SK-N-SH treated with all-trans-retinoic acid at 6 μM for 48 hours (cell line): Measurements from ENCODE around the gene SREBF1.

Experiments
- ATAC-seq: fragments of 200-7000 bp; cut with Tn5 transposase; 3 replicates; pipeline ENCODE4 v1.9.1; 2020; ENCODE audit warnings: mild to moderate bottlenecking, moderate library complexity
- ARNTL ChIP-seq: fragments of 450-650 bp; formaldehyde crosslinking; IDR thresholded peaks from 2 replicates; pipeline ENCODE4 v1.5.0; 2020; ENCODE audit warnings: low read depth, mild to moderate bottlenecking, moderate library complexity, borderline replicate concordance
- BACH2 ChIP-seq: fragments of 250-450 bp; sonication (Bioruptor Pico); IDR thresholded peaks from 2 replicates; pipeline ENCODE4 v1.9.0; 2021; ENCODE audit warnings: mild to moderate bottlenecking, borderline replicate concordance
- CSDC2 ChIP-seq: fragments of 250-450 bp; sonication (Bioruptor Pico); IDR thresholded peaks from 2 replicates; pipeline ENCODE4 v1.5.0; 2020; ENCODE audit warnings: mild to moderate bottlenecking, moderate library complexity
- ESRRG ChIP-seq: fragments of 250-450 bp; sonication (Bioruptor Pico); IDR thresholded peaks from 2 replicates; pipeline ENCODE4 v1.6.1; 2021; ENCODE audit warnings: mild to moderate bottlenecking
- GLIS3 ChIP-seq: fragments of 250-450 bp; sonication (Bioruptor Pico); IDR thresholded peaks from 2 replicates; pipeline ENCODE4 v1.5.0; 2020; ENCODE audit warnings: mild to moderate bottlenecking, moderate library complexity
- ISL1 ChIP-seq: fragments of 250-450 bp; sonication (Bioruptor Pico); IDR thresholded peaks from 2 replicates; pipeline ENCODE4 v2.1.2; 2022; ENCODE audit warnings: mild to moderate bottlenecking, moderate library complexity
- OSR1 ChIP-seq: fragments of 250-450 bp; sonication (Bioruptor Pico); IDR thresholded peaks from 2 replicates; pipeline ENCODE4 v1.8.0; 2022; ENCODE audit warnings: moderate library complexity, mild to moderate bottlenecking, inconsistent platforms
- PPARA ChIP-seq: fragments of 250-450 bp; sonication (Bioruptor Pico); IDR thresholded peaks from 2 replicates; pipeline ENCODE4 v1.5.0; 2020; ENCODE audit warnings: mild to moderate bottlenecking, borderline replicate concordance
- RARB ChIP-seq: fragments of 250-450 bp; sonication (Bioruptor Pico); IDR thresholded peaks from 2 replicates; pipeline ENCODE4 v1.8.0; 2021; ENCODE audit warnings: mild to moderate bottlenecking, moderate library complexity
- SNAI2 ChIP-seq: fragments of 250-450 bp; sonication (Bioruptor Pico); IDR thresholded peaks from 2 replicates; pipeline ENCODE4 v1.5.0; 2020; ENCODE audit warnings: mild to moderate bottlenecking, moderate library complexity
- TCF4 ChIP-seq: fragments of 250-450 bp; sonication (Bioruptor Pico); IDR thresholded peaks from 2 replicates; pipeline ENCODE4 v1.8.0; 2021; ENCODE audit warnings: mild to moderate bottlenecking, moderate library complexity, borderline replicate concordance
- TOX ChIP-seq: fragments of 250-450 bp; sonication (Bioruptor Pico); IDR thresholded peaks from 2 replicates; pipeline ENCODE4 v1.8.0; 2021; ENCODE audit warnings: mild to moderate bottlenecking, moderate library complexity, borderline replicate concordance
- ZC3H10 ChIP-seq: fragments of 250-450 bp; sonication (Bioruptor Pico); IDR thresholded peaks from 2 replicates; pipeline ENCODE4 v1.5.1; 2021; ENCODE audit warnings: mild to moderate bottlenecking, moderate library complexity
- ZFP3 ChIP-seq: fragments of 250-450 bp; sonication (Bioruptor Pico); IDR thresholded peaks from 2 replicates; pipeline ENCODE4 v1.5.0; 2020; ENCODE audit warnings: mild to moderate bottlenecking, moderate library complexity
- ZFP30 ChIP-seq: fragments of 450-650 bp; formaldehyde crosslinking; IDR thresholded peaks from 2 replicates; pipeline ENCODE4 v1.5.0; 2022; ENCODE audit warnings: mild to moderate bottlenecking, moderate library complexity
- ZNF70 ChIP-seq: fragments of 450-650 bp; formaldehyde crosslinking; IDR thresholded peaks from 2 replicates; pipeline ENCODE4 v1.5.0; 2020; ENCODE audit warnings: mild to moderate bottlenecking, moderate library complexity
- ZNF8 ChIP-seq: fragments of 450-650 bp; formaldehyde crosslinking; IDR thresholded peaks from 2 replicates; pipeline ENCODE4 v1.5.0; 2020; ENCODE audit warnings: mild to moderate bottlenecking, moderate library complexity
- TF ChIP-seq, protein P1 (sequence below): fragments of 250-450 bp; sonication (Bioruptor Pico); IDR thresholded peaks from 2 replicates; pipeline ENCODE4 v1.8.0; 2020; ENCODE audit warnings: mild to moderate bottlenecking, moderate library complexity, borderline replicate concordance
- TF ChIP-seq, protein P2 (sequence below): fragments of 250-450 bp; sonication (Bioruptor Pico); IDR thresholded peaks from 2 replicates; pipeline ENCODE4 v1.5.0; 2020; ENCODE audit warnings: mild to moderate bottlenecking, moderate library complexity
- TF ChIP-seq, protein P3 (sequence below): fragments of 250-450 bp; sonication (Bioruptor Pico); IDR thresholded peaks from 2 replicates; pipeline ENCODE4 v1.5.1; 2020; ENCODE audit warnings: low read depth, mild to moderate bottlenecking, moderate library complexity
- TF ChIP-seq, protein P4 (sequence below): fragments of 250-450 bp; sonication (Bioruptor Pico); IDR thresholded peaks from 2 replicates; pipeline ENCODE4 v1.8.0; 2021; ENCODE audit warnings: low read depth, mild to moderate bottlenecking, moderate library complexity, borderline replicate concordance
- TF ChIP-seq, protein P5 (sequence below): fragments of 250-450 bp; sonication (Bioruptor Pico); IDR thresholded peaks from 2 replicates; pipeline ENCODE4 v1.5.1; 2021; ENCODE audit warnings: mild to moderate bottlenecking, moderate library complexity

SREBF1 gene

DNA sequence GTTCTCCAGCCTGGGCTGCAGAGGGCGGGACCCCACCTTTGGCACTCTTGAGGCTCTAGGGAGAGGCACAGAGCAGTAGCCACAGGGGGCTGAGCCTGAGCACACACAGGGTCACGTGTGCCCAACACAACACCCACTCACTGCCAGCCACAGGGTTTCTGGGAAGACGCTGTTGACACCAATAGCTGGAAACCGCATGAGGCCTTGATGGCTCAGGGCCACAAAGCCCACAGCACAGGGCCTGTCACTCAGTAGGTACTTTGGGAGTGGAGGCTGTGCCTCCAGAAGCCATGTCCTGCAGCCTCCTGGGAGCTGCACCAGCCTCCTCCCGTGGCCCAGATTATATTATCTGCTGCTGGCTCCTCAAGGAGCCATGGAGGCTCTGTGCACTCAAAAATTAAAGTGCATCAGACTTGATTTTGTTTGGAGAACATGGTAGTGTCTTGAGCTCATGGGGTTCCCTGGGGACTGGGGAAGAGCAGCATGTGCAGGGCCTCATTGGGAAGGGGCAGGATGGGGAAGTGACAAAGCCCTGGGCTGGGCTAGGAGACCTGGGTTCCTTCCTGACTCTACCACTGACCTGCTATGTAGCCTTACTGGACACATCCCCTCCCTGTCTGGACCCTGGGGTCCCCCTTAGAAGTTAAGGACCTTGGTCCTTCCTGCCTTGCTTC is 12.5 kb upstream of the SREBF1 start:
- TF ChIP-seq ZNF70 (CRISPR knock-in tag) (no peak), PPARA (no peak), TOX (CRISPR knock-in tag) (no peak), ISL1 (no peak), ESRRG (CRISPR knock-in tag) (no peak), ZFP30 (CRISPR knock-in tag) (no peak), CSDC2 (CRISPR knock-in tag) (no peak), SNAI2 (no peak), ZNF8 (CRISPR knock-in tag) (no peak), GLIS3 (CRISPR knock-in tag) (no peak), BACH2 (no peak), OSR1 (CRISPR knock-in tag) (no peak), ARNTL (CRISPR knock-in tag) (no peak), RARB (CRISPR knock-in tag) (no peak), ZC3H10 (CRISPR knock-in tag) (no peak)
- TF ChIP-seq, protein P1, sequence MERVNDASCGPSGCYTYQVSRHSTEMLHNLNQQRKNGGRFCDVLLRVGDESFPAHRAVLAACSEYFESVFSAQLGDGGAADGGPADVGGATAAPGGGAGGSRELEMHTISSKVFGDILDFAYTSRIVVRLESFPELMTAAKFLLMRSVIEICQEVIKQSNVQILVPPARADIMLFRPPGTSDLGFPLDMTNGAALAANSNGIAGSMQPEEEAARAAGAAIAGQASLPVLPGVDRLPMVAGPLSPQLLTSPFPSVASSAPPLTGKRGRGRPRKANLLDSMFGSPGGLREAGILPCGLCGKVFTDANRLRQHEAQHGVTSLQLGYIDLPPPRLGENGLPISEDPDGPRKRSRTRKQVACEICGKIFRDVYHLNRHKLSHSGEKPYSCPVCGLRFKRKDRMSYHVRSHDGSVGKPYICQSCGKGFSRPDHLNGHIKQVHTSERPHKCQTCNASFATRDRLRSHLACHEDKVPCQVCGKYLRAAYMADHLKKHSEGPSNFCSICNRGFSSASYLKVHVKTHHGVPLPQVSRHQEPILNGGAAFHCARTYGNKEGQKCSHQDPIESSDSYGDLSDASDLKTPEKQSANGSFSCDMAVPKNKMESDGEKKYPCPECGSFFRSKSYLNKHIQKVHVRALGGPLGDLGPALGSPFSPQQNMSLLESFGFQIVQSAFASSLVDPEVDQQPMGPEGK (CRISPR knock-in tag) = no peak
- TF ChIP-seq, protein P2, sequence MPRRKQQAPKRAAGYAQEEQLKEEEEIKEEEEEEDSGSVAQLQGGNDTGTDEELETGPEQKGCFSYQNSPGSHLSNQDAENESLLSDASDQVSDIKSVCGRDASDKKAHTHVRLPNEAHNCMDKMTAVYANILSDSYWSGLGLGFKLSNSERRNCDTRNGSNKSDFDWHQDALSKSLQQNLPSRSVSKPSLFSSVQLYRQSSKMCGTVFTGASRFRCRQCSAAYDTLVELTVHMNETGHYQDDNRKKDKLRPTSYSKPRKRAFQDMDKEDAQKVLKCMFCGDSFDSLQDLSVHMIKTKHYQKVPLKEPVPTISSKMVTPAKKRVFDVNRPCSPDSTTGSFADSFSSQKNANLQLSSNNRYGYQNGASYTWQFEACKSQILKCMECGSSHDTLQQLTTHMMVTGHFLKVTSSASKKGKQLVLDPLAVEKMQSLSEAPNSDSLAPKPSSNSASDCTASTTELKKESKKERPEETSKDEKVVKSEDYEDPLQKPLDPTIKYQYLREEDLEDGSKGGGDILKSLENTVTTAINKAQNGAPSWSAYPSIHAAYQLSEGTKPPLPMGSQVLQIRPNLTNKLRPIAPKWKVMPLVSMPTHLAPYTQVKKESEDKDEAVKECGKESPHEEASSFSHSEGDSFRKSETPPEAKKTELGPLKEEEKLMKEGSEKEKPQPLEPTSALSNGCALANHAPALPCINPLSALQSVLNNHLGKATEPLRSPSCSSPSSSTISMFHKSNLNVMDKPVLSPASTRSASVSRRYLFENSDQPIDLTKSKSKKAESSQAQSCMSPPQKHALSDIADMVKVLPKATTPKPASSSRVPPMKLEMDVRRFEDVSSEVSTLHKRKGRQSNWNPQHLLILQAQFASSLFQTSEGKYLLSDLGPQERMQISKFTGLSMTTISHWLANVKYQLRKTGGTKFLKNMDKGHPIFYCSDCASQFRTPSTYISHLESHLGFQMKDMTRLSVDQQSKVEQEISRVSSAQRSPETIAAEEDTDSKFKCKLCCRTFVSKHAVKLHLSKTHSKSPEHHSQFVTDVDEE = no peak
- TF ChIP-seq, protein P3, sequence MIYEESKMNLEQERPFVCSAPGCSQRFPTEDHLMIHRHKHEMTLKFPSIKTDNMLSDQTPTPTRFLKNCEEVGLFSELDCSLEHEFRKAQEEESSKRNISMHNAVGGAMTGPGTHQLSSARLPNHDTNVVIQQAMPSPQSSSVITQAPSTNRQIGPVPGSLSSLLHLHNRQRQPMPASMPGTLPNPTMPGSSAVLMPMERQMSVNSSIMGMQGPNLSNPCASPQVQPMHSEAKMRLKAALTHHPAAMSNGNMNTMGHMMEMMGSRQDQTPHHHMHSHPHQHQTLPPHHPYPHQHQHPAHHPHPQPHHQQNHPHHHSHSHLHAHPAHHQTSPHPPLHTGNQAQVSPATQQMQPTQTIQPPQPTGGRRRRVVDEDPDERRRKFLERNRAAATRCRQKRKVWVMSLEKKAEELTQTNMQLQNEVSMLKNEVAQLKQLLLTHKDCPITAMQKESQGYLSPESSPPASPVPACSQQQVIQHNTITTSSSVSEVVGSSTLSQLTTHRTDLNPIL = no peak
- TF ChIP-seq, protein P4, sequence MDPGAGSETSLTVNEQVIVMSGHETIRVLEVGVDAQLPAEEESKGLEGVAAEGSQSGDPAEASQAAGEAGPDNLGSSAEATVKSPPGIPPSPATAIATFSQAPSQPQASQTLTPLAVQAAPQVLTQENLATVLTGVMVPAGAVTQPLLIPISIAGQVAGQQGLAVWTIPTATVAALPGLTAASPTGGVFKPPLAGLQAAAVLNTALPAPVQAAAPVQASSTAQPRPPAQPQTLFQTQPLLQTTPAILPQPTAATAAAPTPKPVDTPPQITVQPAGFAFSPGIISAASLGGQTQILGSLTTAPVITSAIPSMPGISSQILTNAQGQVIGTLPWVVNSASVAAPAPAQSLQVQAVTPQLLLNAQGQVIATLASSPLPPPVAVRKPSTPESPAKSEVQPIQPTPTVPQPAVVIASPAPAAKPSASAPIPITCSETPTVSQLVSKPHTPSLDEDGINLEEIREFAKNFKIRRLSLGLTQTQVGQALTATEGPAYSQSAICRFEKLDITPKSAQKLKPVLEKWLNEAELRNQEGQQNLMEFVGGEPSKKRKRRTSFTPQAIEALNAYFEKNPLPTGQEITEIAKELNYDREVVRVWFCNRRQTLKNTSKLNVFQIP (CRISPR knock-in tag) = no peak
- TF ChIP-seq, protein P5, sequence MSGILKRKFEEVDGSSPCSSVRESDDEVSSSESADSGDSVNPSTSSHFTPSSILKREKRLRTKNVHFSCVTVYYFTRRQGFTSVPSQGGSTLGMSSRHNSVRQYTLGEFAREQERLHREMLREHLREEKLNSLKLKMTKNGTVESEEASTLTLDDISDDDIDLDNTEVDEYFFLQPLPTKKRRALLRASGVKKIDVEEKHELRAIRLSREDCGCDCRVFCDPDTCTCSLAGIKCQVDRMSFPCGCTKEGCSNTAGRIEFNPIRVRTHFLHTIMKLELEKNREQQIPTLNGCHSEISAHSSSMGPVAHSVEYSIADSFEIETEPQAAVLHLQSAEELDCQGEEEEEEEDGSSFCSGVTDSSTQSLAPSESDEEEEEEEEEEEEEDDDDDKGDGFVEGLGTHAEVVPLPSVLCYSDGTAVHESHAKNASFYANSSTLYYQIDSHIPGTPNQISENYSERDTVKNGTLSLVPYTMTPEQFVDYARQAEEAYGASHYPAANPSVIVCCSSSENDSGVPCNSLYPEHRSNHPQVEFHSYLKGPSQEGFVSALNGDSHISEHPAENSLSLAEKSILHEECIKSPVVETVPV (CRISPR knock-in tag) = no peak
- ATAC-seq = no peak

DNA sequence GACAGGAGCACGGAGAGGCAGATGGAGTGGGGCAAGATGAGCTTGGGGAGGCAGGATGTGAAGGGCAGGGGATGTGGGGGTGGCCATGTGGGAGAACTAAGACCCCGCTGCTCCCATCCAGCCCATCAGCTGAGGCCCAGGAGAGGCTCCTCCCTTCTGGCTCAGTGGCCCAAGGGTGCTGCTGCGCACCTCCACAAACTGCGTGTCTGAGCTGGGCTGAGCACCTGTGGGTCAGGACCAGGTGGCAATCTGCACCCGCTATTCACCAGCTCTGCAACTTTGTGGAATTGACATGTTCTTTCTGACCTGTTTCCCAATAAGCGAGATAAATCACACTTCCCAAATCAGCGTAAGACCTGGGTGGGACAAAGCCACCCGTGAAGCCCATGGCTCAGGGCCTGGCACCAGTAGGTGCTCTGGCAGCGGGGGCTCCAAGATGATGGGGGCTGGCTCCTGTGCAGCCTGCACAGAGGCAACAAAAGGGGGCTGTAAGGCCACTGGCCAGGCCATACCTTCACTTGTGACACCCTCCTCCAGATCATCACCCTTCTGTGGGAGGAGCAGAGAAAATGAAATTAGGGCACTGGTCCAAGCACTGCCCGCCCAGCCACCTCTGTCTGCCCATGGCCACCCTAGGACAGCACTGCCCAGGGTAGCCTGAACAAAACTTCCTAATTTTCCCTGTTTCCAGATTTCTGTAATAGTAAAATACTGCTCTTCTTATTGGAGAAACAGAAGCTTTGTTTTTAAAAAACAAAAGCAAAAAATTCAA is 11.7 kb upstream of the SREBF1 start:
- no peak for ATAC-seq
- TF ChIP-seq, protein P5 (CRISPR knock-in tag) = no peak
- TF ChIP-seq, protein P2 = no peak
- TF ChIP-seq ARNTL (CRISPR knock-in tag) (no peak), ESRRG (CRISPR knock-in tag) (no peak), BACH2 (no peak), ZNF8 (CRISPR knock-in tag) (no peak), ZFP30 (CRISPR knock-in tag) (no peak), TCF4 (CRISPR knock-in tag) (no peak), PPARA (no peak), GLIS3 (CRISPR knock-in tag) (no peak), ZNF70 (CRISPR knock-in tag) (no peak), ZFP3 (CRISPR knock-in tag) (no peak), ISL1 (no peak)
- TF ChIP-seq, protein P3 = no peak
